Peyer's patch (tissue), 4 donors: ENCODE data around the gene P2RX2.

ENCODE experiments used
- CTCF ChIP-seq, 6 experiments: fragments of 450-650 bp in 4 of 6; fragments of 200-600 bp in 2 of 6; sonication (generic) in 1 of 6; IDR thresholded peaks; one replicate each; pipeline ENCODE4 v1.5.1; 2017 to 2019; ENCODE audit warnings: antibody characterized with exemption in 6 of 6, mild to moderate bottlenecking in 3 of 6, moderate library complexity in 1 of 6
- POLR2A ChIP-seq, 2 donors: fragments of 450-650 bp; IDR thresholded peaks; one replicate each; pipeline ENCODE4 v1.5.1; 2017; ENCODE audit warnings: antibody characterized with exemption in 2 of 2, mild to moderate bottlenecking in 2 of 2, moderate library complexity in 2 of 2

- TF ChIP-seq CTCF (IDR thresholded peaks at IDR 0.05), result no peak
- no peak for TF ChIP-seq POLR2A (IDR thresholded peaks at IDR 0.05)
Observed at GRCh38 chr12:132646850-132647249, 28.3 kb downstream of the P2RX2 start.
